ENCODE results near the gene HERC5.

The HERC5 gene

DNA sequence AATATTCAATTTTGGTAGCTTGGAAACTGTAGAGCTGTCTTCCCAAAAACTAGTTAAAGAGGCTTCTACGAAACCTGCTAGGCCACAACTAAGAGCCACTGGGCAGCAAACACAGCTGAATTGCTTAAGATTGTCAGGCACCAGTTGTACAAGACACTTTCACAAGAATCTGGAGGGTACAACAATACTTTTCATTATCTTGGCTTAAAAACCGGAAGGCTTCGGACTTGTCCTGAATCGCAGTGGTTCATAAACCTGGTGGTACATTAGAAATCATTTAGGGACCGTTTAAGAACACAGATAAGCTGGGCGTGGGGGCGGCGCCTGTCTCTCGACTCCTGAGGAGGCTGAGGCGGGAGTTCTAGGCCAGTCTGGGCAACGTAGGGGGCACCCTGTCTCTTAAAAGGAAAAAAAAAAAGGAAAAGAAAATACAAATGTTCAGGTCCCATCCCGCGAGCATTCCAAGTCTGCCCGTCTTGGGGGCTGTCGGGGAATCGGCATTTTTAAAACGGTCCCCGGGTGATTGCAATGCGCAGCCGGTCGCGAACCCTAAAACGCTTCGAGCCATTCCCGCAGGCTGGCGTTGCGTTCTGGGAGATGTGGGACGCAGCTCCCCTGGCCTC lies 65.9 kb downstream of the HERC5 start:
- DNase-seq (ENCODE audit: low read depth, low spot score) = no peak

DNA sequence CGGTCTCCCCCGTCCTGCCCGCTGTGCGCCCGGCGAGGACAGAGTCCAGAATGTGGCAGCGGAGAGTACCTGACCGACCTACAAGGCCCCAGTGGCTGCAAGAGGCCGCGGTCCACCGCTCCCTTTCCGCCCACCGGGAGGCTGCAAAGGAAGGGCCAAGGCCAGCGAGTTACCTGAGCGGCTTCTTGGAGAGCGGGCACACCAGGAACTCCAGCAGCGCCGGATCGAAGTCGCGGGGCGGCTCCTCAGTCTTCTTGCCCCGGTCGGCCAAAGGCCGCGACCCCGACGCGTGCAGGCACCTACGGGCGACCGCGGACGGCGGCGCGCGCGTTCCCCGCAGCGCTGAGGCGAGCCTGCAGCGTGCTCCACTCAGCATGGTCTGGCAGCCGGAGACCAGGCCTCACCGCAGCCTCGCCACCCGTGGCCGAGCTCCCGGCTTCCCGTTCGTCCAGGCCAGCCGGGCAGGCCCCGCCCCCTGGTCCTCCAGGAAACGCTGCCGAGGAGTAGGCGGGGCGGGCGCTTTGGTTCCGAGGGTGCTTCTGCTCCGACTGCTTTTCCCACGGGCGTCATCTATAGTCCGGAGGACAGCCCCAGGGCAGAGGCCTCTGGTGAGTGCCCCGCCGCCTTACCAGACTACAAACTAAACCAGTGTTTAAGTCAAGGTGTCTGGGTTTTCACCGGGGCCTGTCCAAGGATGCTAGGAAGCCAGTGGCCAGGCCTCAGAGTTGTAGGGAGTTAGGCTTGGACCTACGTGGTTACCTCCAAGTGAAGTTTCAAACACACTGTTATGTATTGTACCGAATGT lies 66.6 kb downstream of the HERC5 start, which contains the start of gene PYURF:
Gene PYURF, minus strand, starts transcription at position 452 of the 805 bp plus-strand sequence. Its CDS starts 76 bp downstream, at position 376.
- peak; percentile 34 for DNase-seq (ENCODE audit: low read depth, low spot score)

DNA sequence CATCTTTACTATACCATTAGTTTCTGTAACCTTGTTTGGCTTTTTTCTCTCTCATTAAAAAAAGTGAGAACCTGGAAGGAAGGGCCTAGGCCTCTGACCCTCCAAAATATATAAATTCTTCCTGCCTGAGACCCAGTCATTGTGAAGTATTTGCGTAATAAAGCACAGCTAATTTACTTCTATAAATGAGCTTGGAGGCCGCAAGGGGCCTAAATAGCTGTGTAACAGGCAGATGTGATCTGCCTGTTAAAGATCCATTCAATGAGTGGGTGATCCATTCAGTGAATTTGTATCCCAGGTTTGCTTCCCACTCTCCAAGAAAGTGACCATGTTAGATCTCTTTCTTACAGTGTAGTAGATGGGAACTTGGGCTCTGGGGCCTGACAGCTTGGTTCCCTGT lies 67.3 kb downstream of the HERC5 start:
- no peak for DNase-seq (ENCODE audit: low read depth, low spot score)

DNA sequence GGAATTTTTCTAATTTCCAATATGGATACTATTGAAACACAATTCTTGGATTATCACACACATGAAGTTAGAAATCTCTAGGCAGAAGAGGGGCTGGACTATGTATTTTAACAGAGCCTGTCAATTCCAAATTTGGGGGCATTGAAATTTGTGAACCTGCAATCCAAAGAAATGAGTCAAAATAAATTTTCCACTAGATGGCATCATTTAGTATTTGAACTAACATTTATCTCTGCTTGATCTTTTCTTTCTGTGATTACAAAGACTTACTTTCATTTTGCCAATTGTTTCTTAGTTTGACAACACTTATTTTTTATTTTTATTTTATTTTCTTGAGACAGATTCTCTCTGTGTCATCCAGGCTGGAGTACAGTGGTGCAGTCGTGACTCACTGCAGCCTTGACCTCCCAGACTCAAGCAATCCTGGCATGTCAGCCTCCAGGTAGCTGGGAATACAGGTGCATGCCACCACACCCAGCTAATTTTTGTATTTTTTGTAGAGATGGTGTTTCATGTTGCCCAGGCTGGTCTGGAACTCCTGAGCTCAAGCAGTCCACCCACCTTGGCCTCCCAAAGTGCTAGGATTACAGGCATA lies 69.4 kb downstream of the HERC5 start:
- DNase-seq (ENCODE audit: low read depth, low spot score) = no peak

DNA sequence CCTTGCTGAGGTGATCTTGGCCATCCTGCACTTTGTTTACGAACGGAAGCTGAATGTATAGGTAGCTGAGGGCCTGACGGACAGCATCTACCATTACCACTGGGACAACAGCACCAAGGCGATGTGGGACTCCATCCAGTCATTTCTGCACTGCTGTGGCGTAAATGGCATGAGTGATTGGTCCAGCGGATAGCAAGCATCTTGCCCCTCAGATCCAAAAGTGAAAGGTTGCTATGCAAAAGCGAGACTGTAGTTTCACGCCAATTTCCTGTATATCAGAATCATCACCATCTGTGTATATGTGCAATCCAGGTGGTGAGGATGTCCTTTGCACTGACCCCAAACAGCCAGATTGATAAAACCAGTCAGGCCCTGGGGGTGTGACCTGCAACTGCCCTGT lies 70.9 kb downstream of the HERC5 start:
- no peak for DNase-seq (ENCODE audit: low read depth, low spot score)

DNA sequence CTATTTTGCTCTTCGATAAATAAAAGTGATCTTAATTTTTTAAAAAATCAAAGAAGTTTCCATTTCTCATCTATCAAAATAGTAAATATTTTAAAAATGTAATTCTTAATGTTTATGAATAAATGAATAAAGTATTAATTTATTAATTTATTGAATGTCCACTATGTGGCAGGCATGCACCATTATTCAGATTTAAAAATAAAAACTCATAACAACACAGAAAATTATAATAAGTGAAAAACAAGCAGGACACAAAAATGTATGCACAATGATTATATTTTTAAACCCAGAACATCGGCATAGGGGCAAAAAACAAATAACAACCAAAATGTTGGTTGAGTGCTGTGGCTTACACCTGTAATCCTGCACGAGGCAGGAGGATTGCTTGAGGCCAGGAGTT lies 71.9 kb downstream of the HERC5 start:
- DNase-seq (ENCODE audit: low read depth, low spot score) = no peak

DNA sequence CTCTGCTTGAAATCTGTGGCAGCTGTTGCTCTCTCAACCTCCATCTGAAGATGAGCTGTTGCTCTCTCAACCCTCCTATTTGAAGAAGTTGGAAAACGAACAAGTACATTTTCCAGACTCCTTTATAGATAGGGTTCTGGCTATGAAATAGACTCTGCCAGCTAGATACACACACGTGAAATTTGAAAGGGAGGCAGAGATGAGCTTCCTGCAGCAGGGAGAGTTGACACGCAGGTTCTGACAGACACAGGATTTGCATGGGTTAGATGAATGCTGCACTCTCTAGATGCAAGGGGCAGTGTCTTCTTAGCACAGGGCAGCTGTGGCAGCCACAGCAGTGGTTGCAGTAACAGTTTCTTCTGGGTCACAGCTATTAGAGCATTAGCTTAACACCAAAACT lies 74.6 kb downstream of the HERC5 start:
- no peak for DNase-seq (ENCODE audit: low read depth, low spot score)

DNA sequence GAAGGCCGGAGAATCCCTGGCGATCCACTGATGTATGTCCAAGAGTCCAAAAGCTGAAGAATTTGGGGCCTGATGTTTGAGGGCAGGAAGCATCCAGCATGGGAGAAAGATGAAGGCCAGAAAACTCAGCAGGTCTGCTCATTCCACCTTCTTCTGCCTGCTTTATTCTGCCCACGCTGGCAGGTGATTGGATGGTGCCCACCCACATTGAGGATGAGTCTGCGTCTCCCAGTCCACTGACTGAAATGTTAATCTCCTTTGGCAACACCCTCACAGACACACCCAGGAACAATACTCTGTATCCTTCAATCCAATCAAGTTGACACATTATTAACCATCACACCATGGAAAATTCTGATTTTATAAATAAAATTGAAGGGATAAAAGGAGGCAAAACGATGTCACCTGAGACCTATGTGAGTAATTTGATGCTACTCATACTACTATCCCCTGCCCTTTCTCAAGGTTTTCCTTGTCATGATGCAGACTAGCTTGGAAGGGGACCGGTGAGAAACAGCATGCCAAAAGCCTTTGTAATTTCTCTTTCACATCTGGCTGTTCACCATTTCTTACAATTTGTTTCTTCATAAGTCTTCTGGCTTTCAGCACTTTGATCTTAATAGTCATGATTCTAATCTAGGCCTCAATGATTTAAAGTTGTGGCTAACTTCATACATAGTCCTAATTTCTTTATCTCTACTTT lies 76.3 kb downstream of the HERC5 start:
- no peak for DNase-seq (ENCODE audit: low read depth, low spot score)

DNA sequence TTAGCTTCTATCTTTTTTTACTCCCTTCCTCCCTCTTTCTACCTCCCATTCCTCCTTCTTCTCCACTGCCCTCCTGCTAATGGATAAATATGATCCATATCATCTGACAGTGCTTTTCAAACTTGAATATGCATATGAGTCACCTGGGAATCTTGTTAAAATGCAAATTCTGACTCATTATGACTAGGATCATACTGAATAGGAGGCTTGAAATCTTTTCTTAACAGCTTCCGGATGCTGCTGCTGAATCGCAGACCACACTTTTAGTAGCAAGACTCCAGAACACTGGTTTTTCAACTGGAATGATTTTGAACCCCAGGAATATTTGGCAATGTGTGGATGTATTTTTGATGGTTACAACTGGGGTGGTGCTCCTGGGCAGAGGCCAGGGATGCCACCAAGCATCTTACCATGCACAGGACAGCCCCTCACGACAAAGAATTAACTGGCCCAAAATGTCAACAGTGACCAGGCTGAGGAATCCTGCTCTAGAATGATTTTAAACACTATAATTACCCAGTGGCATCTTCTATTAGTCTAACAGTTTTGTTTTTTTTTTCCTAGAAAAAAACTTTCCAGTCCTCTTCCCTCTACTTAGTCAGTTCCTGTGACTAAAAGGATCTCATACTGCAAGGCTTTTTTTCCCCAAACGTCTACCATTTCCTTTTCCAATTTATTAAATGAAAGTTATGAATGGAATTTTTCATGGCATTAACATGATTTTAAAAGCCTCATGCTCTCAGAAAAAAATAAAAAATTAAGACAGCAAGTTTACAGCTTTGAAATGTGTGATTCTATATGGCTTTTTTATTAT lies 77.2 kb downstream of the HERC5 start:
- DNase-seq (ENCODE audit: low read depth, low spot score) = no peak

DNA sequence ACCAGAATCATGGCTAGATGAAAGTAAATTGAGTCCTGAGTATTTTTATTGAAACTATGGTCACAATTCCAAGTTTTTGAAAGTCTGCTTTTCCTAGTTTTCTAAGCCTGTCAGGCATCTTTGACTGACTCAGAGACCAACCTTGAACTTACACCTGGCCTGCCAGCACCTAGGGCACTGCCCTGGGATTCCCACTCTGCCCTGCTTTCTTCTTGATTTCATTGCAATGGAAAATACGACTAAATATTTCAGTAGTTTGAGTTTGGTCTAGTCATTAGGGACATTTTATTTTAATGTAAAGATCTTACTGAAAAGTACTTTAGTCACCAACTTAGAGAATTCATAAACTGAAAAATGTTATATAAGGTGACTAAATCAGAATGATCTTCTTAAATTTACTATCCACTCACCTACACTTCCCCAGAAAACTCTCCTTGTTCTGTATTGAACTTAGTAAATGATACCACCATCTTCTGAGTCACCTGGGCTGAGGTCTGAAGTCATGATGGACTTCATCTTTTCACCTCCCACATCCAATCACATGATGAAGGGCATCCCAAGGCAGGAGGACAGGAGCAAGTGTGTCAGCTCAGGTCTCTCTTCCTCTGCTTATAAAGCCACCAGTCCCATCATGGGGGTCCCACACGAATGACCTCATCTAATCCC lies 78.3 kb downstream of the HERC5 start:
- no peak for DNase-seq (ENCODE audit: low read depth, low spot score)

DNA sequence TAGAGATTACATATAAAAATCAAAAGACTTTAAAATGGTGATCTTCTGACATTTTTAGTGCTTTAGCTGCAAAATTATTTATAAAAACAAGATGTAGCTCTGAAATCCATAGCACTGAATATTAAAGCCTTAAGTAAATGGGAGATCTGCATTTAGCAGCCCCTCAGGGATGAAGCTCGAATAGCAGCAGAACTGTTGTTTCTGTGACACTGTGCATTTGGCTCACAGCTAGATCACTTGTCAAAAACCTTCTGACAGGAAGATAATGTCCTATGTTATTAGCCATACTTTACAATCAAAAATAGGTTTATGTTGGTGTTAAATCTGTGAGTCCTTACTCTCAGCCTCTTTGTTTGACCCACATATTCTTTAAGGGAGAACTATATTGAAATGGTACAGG lies 80.8 kb downstream of the HERC5 start:
- DNase-seq (ENCODE audit: low read depth, low spot score) = no peak

DNA sequence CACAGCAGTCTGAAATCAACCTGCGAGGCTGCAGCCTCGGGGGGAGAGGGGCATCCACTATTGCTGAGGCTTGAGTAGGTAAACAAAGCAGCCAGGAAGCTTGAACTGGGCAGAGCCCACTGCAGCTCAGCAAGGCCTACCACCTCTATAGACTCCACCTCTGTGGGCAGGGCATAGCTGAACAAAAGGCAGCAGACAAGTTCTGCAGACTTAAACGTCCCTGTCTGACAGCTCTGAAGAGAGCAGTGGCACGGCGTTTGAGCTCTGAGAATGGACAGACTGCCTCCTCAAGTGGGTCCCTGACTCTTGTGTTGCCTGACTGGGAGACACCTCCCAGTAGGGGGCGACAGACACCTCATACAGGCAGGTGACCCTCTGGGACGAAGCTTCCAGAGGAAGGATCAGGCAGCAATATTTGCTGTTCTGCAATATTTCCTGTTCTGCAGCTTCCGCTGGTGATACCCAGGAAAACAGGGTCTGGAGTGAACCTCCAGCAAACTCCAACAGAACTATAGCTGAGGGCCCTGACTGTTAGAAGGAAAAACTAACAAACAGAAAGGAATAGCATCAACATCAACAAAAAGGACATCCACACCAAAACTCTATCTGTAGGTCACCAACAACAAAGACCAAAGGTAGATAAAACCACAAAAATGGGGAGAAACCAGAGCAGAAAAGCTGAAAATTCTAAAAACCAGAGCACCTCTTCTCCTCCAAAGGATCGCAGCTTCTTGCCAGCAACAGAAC lies 82.6 kb downstream of the HERC5 start:
- DNase-seq (ENCODE audit: low read depth, low spot score) = peak; percentile 57

DNA sequence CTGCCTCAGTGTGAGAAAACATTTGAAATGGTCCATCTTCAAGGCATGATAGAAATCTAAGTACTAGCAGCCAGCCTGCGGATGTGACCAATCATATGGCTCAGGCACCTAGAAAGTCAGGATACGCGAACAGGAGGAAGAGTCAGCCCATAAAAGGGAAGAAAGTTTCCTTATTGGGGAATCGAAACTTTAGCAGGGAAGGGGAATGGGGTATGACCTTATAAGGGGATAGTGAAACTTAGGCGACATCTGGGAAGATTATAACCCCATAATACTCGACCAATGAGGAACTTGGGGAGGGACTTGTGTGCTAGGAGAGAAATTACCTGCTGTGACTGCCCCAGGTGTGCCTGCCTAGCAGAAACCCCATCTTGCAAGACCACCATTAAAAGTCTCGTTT lies 92.9 kb downstream of the HERC5 start:
- DNase-seq (ENCODE audit: low read depth, low spot score) = no peak
